Liver (tissue), 3 donors: ENCODE results near the gene TBC1D1.

Experiments used
- EGR1 ChIP-seq, 2 donors: IDR thresholded peaks; 2 replicates each; pipeline ENCODE4 v1.6.1; 2016 to 2018; ENCODE audit warnings: antibody characterized with exemption in 2 of 2, low read depth in 2 of 2
- FOXA1 ChIP-seq: IDR thresholded peaks from 2 replicates; pipeline ENCODE4 v1.6.1; 2016; ENCODE audit warnings: antibody characterized with exemption
- GABPA ChIP-seq, 2 donors: IDR thresholded peaks in 1 of 2; conservative IDR thresholded peaks in 1 of 2; 2 replicates each; pipeline ENCODE4 v1.6.1; 2016; ENCODE audit warnings: antibody characterized with exemption in 2 of 2, mild to moderate bottlenecking in 1 of 2, moderate library complexity in 1 of 2
- TAF1 ChIP-seq: conservative IDR thresholded peaks from 2 replicates; pipeline ENCODE4 v1.6.1; 2016; ENCODE audit warnings: antibody characterized with exemption, mild to moderate bottlenecking
- TF ChIP-seq, protein P1 (sequence below): fragments of 150-350 bp; IDR thresholded peaks from 2 replicates; pipeline ENCODE4 v1.5.1; 2017; ENCODE audit warnings: improper control_type of control experiment, low read depth, low read length; ENCODE audit not compliant: missing input control
- TF ChIP-seq, protein P2 (sequence below): IDR thresholded peaks from 2 replicates; pipeline ENCODE4 v1.6.1; 2016; ENCODE audit warnings: antibody characterized with exemption
- TF ChIP-seq, protein P3 (sequence below): IDR thresholded peaks from 2 replicates; pipeline ENCODE4 v1.6.1; 2016; ENCODE audit warnings: antibody characterized with exemption, mild to moderate bottlenecking
- donor health status: healthy.
- donor health status: healthy.

DNA sequence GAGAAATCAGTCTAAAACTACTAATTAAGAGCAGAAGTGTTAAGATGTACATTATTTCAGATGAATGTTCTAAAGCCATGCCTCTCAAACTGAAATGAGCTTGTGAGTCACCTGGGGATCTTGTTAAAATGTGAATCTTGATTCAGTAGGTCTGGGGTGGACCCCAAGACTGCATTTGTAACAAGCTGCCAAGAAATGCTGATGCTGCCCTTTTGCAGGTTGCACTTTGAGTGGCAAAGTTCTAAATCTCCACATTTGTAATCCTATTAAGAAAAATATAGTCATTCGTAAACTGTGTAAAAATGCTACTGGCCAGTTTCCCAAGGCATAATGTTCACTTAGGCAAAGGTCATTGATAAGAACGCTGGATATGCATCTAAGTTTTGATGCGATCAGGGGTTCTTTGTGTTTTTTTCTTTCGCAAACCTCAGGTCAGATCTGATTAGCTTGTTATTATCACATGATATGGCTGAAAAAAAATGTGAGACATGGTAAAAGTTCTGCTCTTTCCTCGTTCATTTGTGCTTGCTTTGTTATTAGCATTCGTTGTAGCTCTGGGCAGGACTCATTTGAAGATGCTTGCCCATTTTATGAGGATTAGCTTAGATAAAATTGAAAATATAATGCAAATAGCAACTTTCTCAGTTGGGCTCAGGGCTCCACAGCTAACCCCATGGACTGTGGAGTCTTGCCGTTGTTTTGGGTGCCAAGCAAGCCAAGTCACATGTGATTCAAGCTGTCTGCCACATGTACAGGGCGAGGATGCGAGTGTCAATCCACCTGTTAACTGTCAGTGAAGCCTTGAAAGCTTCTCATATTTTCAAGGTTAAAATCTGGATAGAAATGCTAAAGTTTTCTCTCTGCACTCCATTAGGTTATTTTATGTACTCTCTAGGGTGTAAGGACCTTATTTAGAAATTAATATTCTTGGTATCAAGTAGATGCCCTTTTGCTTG, 12.1 kb downstream of the TBC1D1 start:
- TF ChIP-seq FOXA1 = no peak
- TF ChIP-seq EGR1 (IDR thresholded peaks at IDR 0.05; ENCODE audit: low read depth in 2 of 2) = no peak
- TF ChIP-seq, protein P1, sequence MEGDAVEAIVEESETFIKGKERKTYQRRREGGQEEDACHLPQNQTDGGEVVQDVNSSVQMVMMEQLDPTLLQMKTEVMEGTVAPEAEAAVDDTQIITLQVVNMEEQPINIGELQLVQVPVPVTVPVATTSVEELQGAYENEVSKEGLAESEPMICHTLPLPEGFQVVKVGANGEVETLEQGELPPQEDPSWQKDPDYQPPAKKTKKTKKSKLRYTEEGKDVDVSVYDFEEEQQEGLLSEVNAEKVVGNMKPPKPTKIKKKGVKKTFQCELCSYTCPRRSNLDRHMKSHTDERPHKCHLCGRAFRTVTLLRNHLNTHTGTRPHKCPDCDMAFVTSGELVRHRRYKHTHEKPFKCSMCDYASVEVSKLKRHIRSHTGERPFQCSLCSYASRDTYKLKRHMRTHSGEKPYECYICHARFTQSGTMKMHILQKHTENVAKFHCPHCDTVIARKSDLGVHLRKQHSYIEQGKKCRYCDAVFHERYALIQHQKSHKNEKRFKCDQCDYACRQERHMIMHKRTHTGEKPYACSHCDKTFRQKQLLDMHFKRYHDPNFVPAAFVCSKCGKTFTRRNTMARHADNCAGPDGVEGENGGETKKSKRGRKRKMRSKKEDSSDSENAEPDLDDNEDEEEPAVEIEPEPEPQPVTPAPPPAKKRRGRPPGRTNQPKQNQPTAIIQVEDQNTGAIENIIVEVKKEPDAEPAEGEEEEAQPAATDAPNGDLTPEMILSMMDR = no peak
- no peak for TF ChIP-seq GABPA (IDR thresholded peaks at IDR 0.05 in 1 of 2, conservative IDR thresholded peaks at IDR 0.05 in 1 of 2)
- no peak for TF ChIP-seq TAF1
- TF ChIP-seq, protein P2, sequence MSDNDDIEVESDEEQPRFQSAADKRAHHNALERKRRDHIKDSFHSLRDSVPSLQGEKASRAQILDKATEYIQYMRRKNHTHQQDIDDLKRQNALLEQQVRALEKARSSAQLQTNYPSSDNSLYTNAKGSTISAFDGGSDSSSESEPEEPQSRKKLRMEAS = no peak
- TF ChIP-seq, protein P3, sequence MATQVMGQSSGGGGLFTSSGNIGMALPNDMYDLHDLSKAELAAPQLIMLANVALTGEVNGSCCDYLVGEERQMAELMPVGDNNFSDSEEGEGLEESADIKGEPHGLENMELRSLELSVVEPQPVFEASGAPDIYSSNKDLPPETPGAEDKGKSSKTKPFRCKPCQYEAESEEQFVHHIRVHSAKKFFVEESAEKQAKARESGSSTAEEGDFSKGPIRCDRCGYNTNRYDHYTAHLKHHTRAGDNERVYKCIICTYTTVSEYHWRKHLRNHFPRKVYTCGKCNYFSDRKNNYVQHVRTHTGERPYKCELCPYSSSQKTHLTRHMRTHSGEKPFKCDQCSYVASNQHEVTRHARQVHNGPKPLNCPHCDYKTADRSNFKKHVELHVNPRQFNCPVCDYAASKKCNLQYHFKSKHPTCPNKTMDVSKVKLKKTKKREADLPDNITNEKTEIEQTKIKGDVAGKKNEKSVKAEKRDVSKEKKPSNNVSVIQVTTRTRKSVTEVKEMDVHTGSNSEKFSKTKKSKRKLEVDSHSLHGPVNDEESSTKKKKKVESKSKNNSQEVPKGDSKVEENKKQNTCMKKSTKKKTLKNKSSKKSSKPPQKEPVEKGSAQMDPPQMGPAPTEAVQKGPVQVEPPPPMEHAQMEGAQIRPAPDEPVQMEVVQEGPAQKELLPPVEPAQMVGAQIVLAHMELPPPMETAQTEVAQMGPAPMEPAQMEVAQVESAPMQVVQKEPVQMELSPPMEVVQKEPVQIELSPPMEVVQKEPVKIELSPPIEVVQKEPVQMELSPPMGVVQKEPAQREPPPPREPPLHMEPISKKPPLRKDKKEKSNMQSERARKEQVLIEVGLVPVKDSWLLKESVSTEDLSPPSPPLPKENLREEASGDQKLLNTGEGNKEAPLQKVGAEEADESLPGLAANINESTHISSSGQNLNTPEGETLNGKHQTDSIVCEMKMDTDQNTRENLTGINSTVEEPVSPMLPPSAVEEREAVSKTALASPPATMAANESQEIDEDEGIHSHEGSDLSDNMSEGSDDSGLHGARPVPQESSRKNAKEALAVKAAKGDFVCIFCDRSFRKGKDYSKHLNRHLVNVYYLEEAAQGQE = no peak
